IMR-90 (cell line): ENCODE results near the gene C3orf52. TPM values are rescaled to one million over a fixed set of nuclear protein-coding genes. Genes with fewer than 3 reads are reported as not detected.

ENCODE experiments used
- ATAC-seq: fragments of 200-7000 bp; cut with Tn5 transposase; 2 replicates; pipeline ENCODE4 v1.9.1; 2020; ENCODE audit warnings: low read depth, mild to moderate bottlenecking, moderate library complexity
- BruUV-seq: library from RNA; stranded (reverse); fragments of 400-500 nt; replicated peaks from 2 replicates; lab custom pipeline; 2021; lab: Mats Ljungman, UMichigan
- CTCF ChIA-PET: fragments of 300-600 bp; formaldehyde crosslinking; extraction: SDS; loops from one replicate; lab custom pipeline; 2021; ENCODE audit warnings: antibody characterized with exemption; lab: Yijun Ruan, JAX
- POLR2A ChIA-PET: fragments of 300-600 bp; sonication (Branson Sonifier 250); formaldehyde crosslinking; loops from one replicate; lab custom pipeline; 2022; ENCODE audit warnings: antibody characterized with exemption; ENCODE audit not compliant: unreplicated experiment; lab: Charles Lee
- DNase-seq: peaks from one replicate; pipeline ENCODE4 v3.0.0; 2013
- H2AFZ ChIP-seq: replicated peaks from 2 replicates; pipeline ENCODE3; 2013; ENCODE audit warnings: low read length, mild to moderate bottlenecking; ENCODE audit not compliant: poor library complexity
- H2AK5ac ChIP-seq: 2 replicates; pipeline ENCODE4 v1.6.1; 2013; ENCODE audit warnings: low read depth, low read length, inconsistent platforms
- H2AK9ac ChIP-seq: replicated peaks from 2 replicates; pipeline ENCODE3; 2013; ENCODE audit warnings: mild to moderate bottlenecking, low read depth, low read length, moderate library complexity; ENCODE audit not compliant: poor library complexity
- H2BK120ac ChIP-seq: 2 replicates; pipeline ENCODE4 v1.6.1; 2013; ENCODE audit warnings: low read depth, low read length, inconsistent platforms
- H2BK15ac ChIP-seq: 3 replicates; pipeline ENCODE4 v1.6.1; 2013; ENCODE audit warnings: low read depth, low read length, inconsistent platforms
- H2BK20ac ChIP-seq: 2 replicates; pipeline ENCODE4 v1.6.1; 2013; ENCODE audit warnings: low read depth, mild to moderate bottlenecking, inconsistent platforms, low read length, moderate library complexity
- H2BK5ac ChIP-seq: 2 replicates; pipeline ENCODE4 v1.6.1; 2013; ENCODE audit warnings: mild to moderate bottlenecking, low read depth, low read length, inconsistent platforms; ENCODE audit not compliant: poor library complexity, severe bottlenecking
- H3K14ac ChIP-seq: replicated peaks from 2 replicates; pipeline ENCODE4 v1.6.1; 2013; ENCODE audit warnings: low read depth, low read length, inconsistent platforms
- H3K18ac ChIP-seq: 2 replicates; pipeline ENCODE4 v1.6.1; 2013; ENCODE audit warnings: low read depth, low read length, control low read depth
- H3K23ac ChIP-seq: 2 replicates; pipeline ENCODE4 v1.6.1; 2013; ENCODE audit warnings: low read depth, low read length, inconsistent platforms
- H3K27ac ChIP-seq: 2 replicates; pipeline ENCODE4 v1.5.1; 2013; ENCODE audit warnings: mild to moderate bottlenecking, control low read depth, low read length; ENCODE audit not compliant: insufficient read depth
- H3K27me3 ChIP-seq: 2 replicates; pipeline ENCODE4 v1.6.1; 2013; ENCODE audit warnings: low read length; ENCODE audit not compliant: control insufficient read depth, insufficient read depth
- H3K36me3 ChIP-seq: 2 replicates; pipeline ENCODE4 v1.6.1; 2013; ENCODE audit warnings: low read length, mixed read lengths; ENCODE audit not compliant: control insufficient read depth, insufficient read depth
- H3K4ac ChIP-seq: 2 replicates; pipeline ENCODE4 v1.6.1; 2013; ENCODE audit warnings: low read depth, low read length, inconsistent platforms
- H3K4me1 ChIP-seq: 2 replicates; pipeline ENCODE4 v1.6.1; 2013; ENCODE audit warnings: low read length, mixed read lengths; ENCODE audit not compliant: control insufficient read depth, insufficient read depth
- H3K4me2 ChIP-seq: 2 replicates; pipeline ENCODE4 v1.6.1; 2013; ENCODE audit warnings: low read depth, mild to moderate bottlenecking, control low read depth, low read length, moderate library complexity
- H3K4me3 ChIP-seq: 2 replicates; pipeline ENCODE4 v1.5.1; 2013; ENCODE audit warnings: low read depth, mild to moderate bottlenecking, control low read depth, low read length, moderate library complexity; ENCODE audit not compliant: insufficient read depth
- H3K56ac ChIP-seq: 2 replicates; pipeline ENCODE4 v1.6.1; 2013; ENCODE audit warnings: low read length, inconsistent platforms; ENCODE audit not compliant: insufficient read depth; ENCODE audit errors: extremely low read depth
- H3K79me1 ChIP-seq, 2 experiments: 2 replicates each; pipeline ENCODE4 v1.6.1; 2013; ENCODE audit warnings: low read length in 2 of 2, inconsistent platforms in 1 of 2, low read depth in 1 of 2
- H3K9ac ChIP-seq: 2 replicates; pipeline ENCODE4 v1.6.1; 2013; ENCODE audit warnings: low read depth, low read length, control low read depth
- H3K9me1 ChIP-seq: 2 replicates; pipeline ENCODE4 v1.6.1; 2013; ENCODE audit warnings: low read length, inconsistent platforms; ENCODE audit not compliant: insufficient read depth
- H3K9me3 ChIP-seq: 2 replicates; pipeline ENCODE4 v1.6.1; 2013; ENCODE audit warnings: low read length; ENCODE audit not compliant: control insufficient read depth, insufficient read depth
- H4K20me1 ChIP-seq: 2 replicates; pipeline ENCODE4 v1.6.1; 2013; ENCODE audit warnings: low read length, inconsistent platforms; ENCODE audit not compliant: insufficient read depth
- H4K5ac ChIP-seq: 2 replicates; pipeline ENCODE4 v1.6.1; 2013; ENCODE audit warnings: mild to moderate bottlenecking, low read depth, low read length, control low read depth
- H4K8ac ChIP-seq, 2 experiments: 2 replicates each; pipeline ENCODE4 v1.6.1; 2013; ENCODE audit warnings: low read depth in 2 of 2, low read length in 2 of 2, control low read depth in 1 of 2, inconsistent platforms in 1 of 2
- H4K91ac ChIP-seq: 2 replicates; pipeline ENCODE4 v1.6.1; 2013; ENCODE audit warnings: low read depth, low read length, inconsistent platforms; ENCODE audit not compliant: insufficient read depth
- CHD1 ChIP-seq: IDR thresholded peaks from 2 replicates; pipeline ENCODE4 v1.6.1; 2012; ENCODE audit warnings: low read depth, low read length, improper control_type of control experiment
- MAZ ChIP-seq: IDR thresholded peaks from 2 replicates; pipeline ENCODE4 v1.6.1; 2012; ENCODE audit warnings: low read depth, mild to moderate bottlenecking, low read length, improper control_type of control experiment, moderate library complexity, borderline replicate concordance
- NFE2L2 ChIP-seq: fragments of 150-350 bp; IDR thresholded peaks from 2 replicates; pipeline ENCODE4 v1.6.1; 2016; ENCODE audit warnings: low read depth, mild to moderate bottlenecking, low read length
- RCOR1 ChIP-seq: IDR thresholded peaks from 2 replicates; pipeline ENCODE4 v1.6.1; 2012; ENCODE audit warnings: mild to moderate bottlenecking, low read length, improper control_type of control experiment; ENCODE audit not compliant: insufficient replicate concordance
- WGBS, 2 experiments: methylation state at CpG; one replicate each; pipeline versions ENCODE4 v1.1.5 to v1.1.7; 2013; ENCODE audit warnings: missing lambda C conversion rate in 2 of 2; ENCODE audit not compliant: insufficient read length in 1 of 2; ENCODE audit errors: extremely low coverage in 2 of 2; 5-methylcytosine and 5-hydroxymethylcytosine counted together
- dilution Hi-C: fragments of 300-500 bp; cut with HindIII; formaldehyde crosslinking; loops from one replicate; pipeline ENCODE4 v1.14.3; 2018; ENCODE audit warnings: low sequenced_read_pairs; ENCODE audit not compliant: unreplicated experiment
- in situ Hi-C: fragments of 300-500 bp; cut with MboI; formaldehyde crosslinking; loops from 3 replicates; pipeline ENCODE4 v1.14.3; 2019; ENCODE audit warnings: low sequenced_read_pairs, inconsistent platforms, mixed read lengths
- intact Hi-C: fragments of 100-400 bp; cut with micrococcal nuclease; formaldehyde crosslinking; loops from 2 replicates; pipeline ENCODE4 v1.10.0; 2022
- polyA plus RNA-seq, 3 experiments: library from polyadenylated mRNA; depleted of rRNA; stranded (reverse); fragments of >200 nt; gene quantifications; 2 replicates each; pipeline ENCODE4 v1.2.3, GENCODE V29; 2012; ENCODE audit warnings: low replicate concordance in 1 of 3
- total RNA-seq: library from RNA; depleted of rRNA; stranded (reverse); fragments of >200 nt; gene quantifications from 2 replicates; pipeline ENCODE4 v1.2.3, GENCODE V29; 2012
- TF ChIP-seq, protein P1 (sequence below): conservative IDR thresholded peaks from 2 replicates; pipeline ENCODE4 v1.5.1; 2012; ENCODE audit warnings: mild to moderate bottlenecking, low read depth, low read length, improper control_type of control experiment

Gene C3orf52
- total and polyA plus RNA-seq, 2 of the 4 experiments (the other 2 are of a cell fraction) = 7.5 to 12.5 TPM

DNA sequence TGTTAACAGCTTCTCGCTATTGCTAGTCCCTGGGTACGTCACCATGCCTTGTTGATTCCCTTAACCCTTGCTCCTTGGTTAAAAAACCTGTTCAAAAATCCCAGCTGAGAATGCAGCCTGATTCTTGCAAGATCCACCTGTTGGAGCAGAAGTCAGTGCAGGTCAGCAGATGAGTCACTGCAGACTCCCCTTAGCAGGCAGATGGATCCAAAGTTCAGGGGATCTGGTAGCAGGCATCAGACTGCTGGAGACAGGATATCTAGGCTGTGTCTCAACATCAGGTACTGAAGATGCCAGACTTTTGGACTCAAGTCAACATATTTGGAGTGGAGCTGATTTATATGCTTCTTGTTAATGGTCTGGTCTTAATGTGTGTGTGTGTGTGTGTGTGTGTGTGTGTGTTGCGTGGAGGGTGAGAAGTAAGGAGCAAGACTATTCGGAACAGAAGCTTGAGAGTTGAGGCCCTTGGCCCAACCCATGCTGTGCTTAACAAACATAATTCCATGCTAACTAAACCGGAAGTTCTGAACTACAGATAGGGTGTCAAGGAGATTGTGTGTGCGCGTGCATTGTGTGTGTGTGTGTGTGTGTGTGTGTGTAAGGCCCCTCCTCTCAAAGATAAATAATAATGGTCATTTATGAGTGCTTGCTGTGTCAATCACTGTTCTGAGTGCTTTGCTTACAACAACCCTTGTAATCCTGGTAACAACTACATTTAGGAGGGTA is 1.0 kb upstream of the C3orf52 start:
- H2BK120ac ChIP-seq = no peak overlapping the region
- no peak overlapping the region for H3K27ac ChIP-seq
- in situ Hi-C loops (no loop called here), intact Hi-C loops (no loop called here), dilution Hi-C loops (no loop called here)
- peaks cover 5% of the 10 kb centered on the region for H3K9me1 ChIP-seq
- H3K56ac ChIP-seq = no peak overlapping the region
- no peak overlapping the region for H4K91ac ChIP-seq
- no peak overlapping the region for H2AFZ ChIP-seq
- no peak overlapping the region for H3K9ac ChIP-seq
- TF ChIP-seq NFE2L2 (no peak), RCOR1 (no peak), MAZ (no peak), CHD1 (no peak)
- TF ChIP-seq, protein P1, sequence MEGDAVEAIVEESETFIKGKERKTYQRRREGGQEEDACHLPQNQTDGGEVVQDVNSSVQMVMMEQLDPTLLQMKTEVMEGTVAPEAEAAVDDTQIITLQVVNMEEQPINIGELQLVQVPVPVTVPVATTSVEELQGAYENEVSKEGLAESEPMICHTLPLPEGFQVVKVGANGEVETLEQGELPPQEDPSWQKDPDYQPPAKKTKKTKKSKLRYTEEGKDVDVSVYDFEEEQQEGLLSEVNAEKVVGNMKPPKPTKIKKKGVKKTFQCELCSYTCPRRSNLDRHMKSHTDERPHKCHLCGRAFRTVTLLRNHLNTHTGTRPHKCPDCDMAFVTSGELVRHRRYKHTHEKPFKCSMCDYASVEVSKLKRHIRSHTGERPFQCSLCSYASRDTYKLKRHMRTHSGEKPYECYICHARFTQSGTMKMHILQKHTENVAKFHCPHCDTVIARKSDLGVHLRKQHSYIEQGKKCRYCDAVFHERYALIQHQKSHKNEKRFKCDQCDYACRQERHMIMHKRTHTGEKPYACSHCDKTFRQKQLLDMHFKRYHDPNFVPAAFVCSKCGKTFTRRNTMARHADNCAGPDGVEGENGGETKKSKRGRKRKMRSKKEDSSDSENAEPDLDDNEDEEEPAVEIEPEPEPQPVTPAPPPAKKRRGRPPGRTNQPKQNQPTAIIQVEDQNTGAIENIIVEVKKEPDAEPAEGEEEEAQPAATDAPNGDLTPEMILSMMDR = no peak
- no peak overlapping the region for H2BK20ac ChIP-seq
- no peak overlapping the region for H2BK5ac ChIP-seq
- WGBS, 2 experiments = 94% methylated on average over 2 of the region's 7 CpGs; no CpG with 5 or more reads in 1 of the 2 experiments
- ChIA-PET CTCF (no interaction called here), POLR2A (no interaction called here)
- H2BK15ac ChIP-seq = no peak overlapping the region
- H4K20me1 ChIP-seq = no peaks in the 10 kb centered on the region
- ATAC-seq = no peak
- H3K18ac ChIP-seq = no peak overlapping the region
- no peak overlapping the region for H3K4ac ChIP-seq
- no peak overlapping the region for H3K23ac ChIP-seq
- no peak overlapping the region for H4K5ac ChIP-seq
- no peak overlapping the region for H2AK5ac ChIP-seq
- H3K27me3 ChIP-seq = no peaks in the 10 kb centered on the region
- no peak for DNase-seq
- H2AK9ac ChIP-seq = no peak overlapping the region
- H3K4me2 ChIP-seq = no peak overlapping the region
- no TSS peak for BruUV-seq
- H3K4me1 ChIP-seq = peaks cover 4% of the 10 kb centered on the region
- H3K79me1 ChIP-seq = peaks cover 10 to 21% of the 10 kb centered on the region in 2 experiments; a peak in 3 of 4 replicates
- no peak overlapping the region for H3K4me3 ChIP-seq
- H4K8ac ChIP-seq = peak overlapping the region in 1 of 2 experiments; percentile 63; a peak in 1 of 4 replicates
- H3K9me3 ChIP-seq = no peaks in the 10 kb centered on the region
- no peak overlapping the region for H3K14ac ChIP-seq
- H3K36me3 ChIP-seq = no peaks in the 10 kb centered on the region
